DOHH2 (cell line): ENCODE results near the gene VWA1.

Experiments
- EZH2phosphoT487 ChIP-seq: fragments of 200-600 bp; sonication (generic); IDR thresholded peaks from 2 replicates; pipeline ENCODE4 v1.6.1; 2017; ENCODE audit warnings: borderline replicate concordance, mild to moderate bottlenecking, antibody characterized with exemption, low read length, moderate library complexity, mixed read lengths
- TF ChIP-seq, protein P1 (sequence below): fragments of 200-600 bp; sonication (generic); IDR thresholded peaks from one replicate; pipeline ENCODE4 v1.5.1; 2014; ENCODE audit warnings: antibody characterized with exemption, mild to moderate bottlenecking, low read depth, low read length; ENCODE audit not compliant: poor library complexity, severe bottlenecking

DNA sequence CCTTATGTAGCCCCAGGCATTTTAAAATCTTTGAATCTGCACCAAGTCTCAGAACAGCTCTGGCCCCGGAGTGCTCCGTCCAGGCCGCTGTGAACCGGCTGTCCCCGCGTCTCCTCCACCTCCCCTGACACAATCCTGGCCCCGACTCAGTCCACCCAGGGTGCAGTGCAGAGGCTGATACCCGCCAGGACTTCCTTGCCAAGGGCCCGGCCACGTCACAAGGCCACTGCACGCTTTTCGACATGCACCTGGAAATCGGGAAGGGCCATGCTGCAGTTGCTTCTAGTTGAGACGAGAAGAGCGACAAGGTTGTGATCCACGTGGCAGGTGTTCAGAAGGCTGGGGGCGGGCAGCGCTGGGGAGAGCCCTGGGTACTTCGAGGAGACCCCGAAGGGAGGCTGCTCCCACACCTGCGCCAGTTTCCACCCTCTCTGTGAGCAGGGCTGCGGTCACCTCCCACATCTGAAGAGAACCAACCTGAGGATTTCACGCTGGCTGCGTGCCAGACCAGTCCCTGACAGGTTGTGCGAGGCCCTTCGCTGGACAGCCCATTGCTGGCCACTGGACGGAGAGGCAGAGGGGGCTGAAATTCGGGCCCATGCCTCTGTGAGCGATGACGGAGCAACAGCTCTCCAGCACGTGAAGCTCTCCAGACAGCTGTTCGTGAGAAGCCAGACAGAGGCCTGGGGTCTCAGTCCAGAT, 6.7 kb downstream of the VWA1 start:
- TF ChIP-seq, protein P1, sequence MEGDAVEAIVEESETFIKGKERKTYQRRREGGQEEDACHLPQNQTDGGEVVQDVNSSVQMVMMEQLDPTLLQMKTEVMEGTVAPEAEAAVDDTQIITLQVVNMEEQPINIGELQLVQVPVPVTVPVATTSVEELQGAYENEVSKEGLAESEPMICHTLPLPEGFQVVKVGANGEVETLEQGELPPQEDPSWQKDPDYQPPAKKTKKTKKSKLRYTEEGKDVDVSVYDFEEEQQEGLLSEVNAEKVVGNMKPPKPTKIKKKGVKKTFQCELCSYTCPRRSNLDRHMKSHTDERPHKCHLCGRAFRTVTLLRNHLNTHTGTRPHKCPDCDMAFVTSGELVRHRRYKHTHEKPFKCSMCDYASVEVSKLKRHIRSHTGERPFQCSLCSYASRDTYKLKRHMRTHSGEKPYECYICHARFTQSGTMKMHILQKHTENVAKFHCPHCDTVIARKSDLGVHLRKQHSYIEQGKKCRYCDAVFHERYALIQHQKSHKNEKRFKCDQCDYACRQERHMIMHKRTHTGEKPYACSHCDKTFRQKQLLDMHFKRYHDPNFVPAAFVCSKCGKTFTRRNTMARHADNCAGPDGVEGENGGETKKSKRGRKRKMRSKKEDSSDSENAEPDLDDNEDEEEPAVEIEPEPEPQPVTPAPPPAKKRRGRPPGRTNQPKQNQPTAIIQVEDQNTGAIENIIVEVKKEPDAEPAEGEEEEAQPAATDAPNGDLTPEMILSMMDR = no peak
- no peak for TF ChIP-seq EZH2phosphoT487
